ENCODE measurements around the gene HBA2.
"Not testable (repeated sequence)": the region's sequence is repeated elsewhere in the genome, so short reads cannot be mapped to it uniquely, and the experiment has no call there.

HBA2 gene

DNA sequence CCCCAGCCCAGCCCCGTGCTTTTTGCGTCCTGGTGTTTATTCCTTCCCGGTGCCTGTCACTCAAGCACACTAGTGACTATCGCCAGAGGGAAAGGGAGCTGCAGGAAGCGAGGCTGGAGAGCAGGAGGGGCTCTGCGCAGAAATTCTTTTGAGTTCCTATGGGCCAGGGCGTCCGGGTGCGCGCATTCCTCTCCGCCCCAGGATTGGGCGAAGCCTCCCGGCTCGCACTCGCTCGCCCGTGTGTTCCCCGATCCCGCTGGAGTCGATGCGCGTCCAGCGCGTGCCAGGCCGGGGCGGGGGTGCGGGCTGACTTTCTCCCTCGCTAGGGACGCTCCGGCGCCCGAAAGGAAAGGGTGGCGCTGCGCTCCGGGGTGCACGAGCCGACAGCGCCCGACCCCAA, 3.3 kb downstream of the HBA2 start:
- not testable (repeated sequence) for DNase-seq

GRCh38 chr16:176477-177382, 4.1 kb downstream of the HBA2 start, which contains the start of gene HBA1:
Gene HBA1, plus strand, starts transcription at chr16:176680. Its CDS starts 37 bp downstream, at chr16:176717.
- not testable (repeated sequence) for DNase-seq

- no peak for DNase-seq
Measured at GRCh38 chr16:177394-177822, 4.7 kb downstream of the HBA2 start.

GRCh38 chr16:177981-178667, 5.4 kb downstream of the HBA2 start:
- DNase-seq: no peak

DNA sequence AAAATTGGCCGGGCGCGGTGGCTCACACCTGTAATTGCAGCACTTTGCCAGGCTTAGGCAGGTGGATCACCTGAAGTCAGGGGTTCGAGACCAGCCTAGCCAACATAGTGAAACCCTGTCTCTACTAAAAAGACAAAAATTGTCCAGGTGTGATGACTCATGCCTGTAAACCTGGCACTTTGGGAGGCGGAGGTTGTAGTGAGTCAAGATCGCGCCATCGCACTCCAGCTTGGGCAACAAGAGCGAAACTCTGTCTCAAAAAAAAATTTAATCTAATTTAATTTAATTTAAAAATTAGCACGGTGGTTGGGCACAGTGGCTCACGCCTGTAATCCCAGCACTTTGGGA, 6.0 kb downstream of the HBA2 start:
- no peak for DNase-seq

DNA sequence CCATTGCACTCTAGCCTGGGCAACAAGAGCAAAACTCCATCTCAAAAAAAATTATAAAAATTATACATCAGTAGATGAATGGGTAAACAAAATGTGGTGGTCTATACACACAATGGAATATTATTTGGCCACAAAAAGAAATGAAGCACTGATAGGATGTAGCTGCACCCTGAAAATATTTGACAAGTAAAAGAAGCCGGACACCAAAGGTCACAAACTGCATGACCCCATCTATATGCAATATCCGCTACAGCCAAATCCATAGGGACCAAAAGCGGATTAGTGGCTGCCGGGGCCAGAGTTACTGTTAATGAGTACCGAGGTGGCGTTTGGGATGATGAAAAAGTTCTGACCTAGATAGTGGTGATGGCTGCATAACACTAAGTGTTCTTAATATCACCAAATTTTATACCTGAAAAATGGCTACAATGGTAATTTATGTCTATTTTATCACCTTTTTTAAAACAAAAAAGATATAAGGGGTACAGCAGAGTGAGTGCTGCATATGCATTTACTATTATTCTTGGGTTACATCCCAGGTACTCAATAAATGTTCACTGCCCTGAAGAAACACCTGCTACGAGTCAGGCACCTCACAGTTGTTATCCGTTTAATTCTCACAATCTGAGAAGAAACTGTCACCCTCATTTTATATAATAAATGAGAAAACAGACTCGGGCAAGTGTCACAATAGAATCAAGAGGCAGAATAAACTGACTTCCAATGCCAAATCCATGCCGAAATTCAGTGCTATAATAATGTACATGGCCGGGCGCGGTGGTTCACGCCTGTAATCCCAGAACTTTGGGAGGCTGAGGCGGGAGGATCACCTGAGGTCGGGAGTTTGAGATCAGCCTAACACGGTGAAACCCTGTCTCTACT, 6.8 kb downstream of the HBA2 start:
- no peak for DNase-seq

DNA sequence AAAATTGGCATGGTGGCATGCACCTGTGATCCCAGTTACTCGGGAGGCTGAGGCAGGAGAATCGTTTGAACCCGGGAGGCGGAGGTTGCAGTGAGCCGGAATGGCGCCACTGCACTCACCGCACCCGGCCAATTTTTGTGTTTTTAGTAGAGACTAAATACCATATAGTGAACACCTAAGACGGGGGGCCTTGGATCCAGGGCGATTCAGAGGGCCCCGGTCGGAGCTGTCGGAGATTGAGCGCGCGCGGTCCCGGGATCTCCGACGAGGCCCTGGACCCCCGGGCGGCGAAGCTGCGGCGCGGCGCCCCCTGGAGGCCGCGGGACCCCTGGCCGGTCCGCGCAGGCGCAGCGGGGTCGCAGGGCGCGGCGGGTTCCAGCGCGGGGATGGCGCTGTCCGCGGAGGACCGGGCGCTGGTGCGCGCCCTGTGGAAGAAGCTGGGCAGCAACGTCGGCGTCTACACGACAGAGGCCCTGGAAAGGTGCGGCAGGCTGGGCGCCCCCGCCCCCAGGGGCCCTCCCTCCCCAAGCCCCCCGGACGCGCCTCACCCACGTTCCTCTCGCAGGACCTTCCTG, 7.5 kb downstream of the HBA2 start, which contains the start of gene HBQ1:
TSS of gene HBQ1 (plus strand) at position 359 of the 575 bp plus-strand sequence. CDS start at position 387, 28 bp downstream.
- peak; percentile 35 for DNase-seq

- peak; percentile 80 for DNase-seq
Measured at GRCh38 chr16:180681-181564, 8.2 kb downstream of the HBA2 start.

DNA sequence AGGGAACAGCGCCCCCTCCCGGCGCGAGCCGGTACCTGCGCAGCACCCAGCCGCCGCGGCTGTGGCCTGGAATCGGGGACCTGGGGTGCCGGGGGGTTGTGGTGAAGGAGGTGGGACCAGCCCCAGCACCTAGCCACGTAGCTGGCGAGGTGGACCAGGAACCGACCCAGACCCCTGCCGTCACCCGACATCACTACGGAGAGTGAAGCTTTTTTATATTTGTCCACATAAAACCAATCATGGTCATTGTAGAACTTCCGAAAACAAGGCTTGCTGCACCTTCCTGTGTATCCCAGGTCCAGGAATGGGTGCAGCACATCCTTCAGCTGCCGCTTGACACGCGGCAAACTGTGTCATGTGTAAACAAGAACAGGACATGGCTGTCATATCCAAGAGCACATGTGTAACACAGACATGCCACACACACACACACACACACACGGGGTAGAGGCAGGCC, 8.9 kb downstream of the HBA2 start:
- no peak for DNase-seq

- DNase-seq: no peak
Measured at GRCh38 chr16:183005-183404, 10.3 kb downstream of the HBA2 start.

DNA sequence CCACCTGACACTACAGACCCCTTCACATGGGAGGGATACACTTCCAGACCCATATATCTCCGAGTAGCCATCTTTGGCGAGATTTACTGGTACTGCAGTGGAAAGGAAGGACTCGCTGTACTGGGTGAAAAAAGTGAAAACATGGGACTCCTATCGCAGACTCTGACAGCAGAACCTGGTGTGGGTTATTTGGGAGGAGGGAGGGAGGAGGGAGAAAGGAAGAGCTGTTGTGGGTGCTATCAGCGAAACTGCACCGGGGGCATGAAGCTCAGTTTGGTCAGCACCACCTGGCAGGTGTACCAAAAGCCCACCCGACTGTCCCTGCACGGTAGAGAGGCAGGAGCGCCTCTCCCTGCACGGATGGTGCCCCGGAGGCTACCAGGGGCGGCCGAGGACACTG, 12.5 kb downstream of the HBA2 start:
- no peak for DNase-seq

DNA sequence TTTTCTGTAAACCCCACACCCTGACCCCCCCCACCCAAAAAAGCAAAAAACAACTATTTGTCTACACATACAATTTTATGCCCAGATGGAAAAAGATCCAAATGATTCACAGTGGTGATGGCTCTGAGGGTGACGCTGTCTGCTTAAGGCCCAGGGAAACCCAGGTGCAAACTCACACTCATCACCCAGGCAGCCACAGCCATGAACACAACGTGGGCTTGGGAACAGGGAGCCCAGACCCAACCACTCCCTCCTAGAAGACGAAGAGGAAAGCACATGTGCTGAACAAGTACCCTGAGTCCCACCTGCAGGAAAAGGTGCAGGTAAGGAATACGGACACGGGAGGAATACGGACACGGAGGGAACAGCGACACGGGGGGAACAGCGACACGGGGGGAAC, 13.0 kb downstream of the HBA2 start:
- DNase-seq: no peak

GRCh38 chr16:187330-187729, 14.7 kb downstream of the HBA2 start:
- DNase-seq: no peak

DNA sequence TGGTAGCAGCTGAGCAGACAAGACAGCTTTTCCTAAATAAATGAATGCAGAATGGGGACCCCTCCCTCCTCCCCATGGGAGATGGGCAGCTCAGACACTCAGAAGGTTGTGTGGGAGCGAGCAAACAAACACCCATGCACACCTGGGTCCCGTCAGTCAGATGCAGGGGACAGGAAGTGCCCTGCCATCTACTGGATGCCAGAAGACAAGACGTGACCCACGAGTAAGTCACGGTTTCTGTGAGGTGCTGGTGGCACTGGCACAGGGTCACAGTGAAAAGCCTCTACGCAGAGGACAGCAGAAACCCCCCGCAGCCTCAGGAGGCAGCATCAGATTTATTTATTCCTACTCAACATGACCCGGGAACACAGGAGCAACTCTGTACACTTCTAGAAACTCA, 16.0 kb downstream of the HBA2 start:
- DNase-seq: no peak

DNA sequence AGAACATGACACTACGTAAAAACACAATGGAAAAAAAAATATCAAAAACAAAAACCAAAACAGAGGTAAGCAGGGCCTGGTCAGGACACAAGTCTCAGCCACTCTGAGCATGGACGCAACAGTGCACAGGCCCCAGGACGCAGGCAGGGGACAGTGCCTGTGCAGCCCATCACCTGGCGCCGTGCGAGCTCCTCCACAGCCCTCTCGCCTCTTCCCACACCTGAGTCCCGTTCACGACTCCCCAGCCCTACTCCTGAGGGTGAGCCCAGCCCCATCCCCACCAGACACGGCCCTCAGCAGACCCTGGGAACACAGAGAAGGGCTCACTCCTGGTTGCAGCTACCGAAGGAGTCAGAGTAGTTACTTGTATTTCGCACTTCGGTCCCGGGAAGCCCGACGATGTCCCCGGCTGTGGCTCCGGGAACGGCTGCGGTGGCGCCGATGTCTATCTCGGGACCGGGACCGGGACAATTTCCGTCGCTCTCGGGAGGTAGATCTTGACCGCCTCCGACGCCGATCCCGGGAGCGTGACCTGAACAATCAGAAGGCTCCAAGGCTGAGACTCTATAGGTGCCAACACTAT, 17.0 kb downstream of the HBA2 start:
- DNase-seq: no peak

DNA sequence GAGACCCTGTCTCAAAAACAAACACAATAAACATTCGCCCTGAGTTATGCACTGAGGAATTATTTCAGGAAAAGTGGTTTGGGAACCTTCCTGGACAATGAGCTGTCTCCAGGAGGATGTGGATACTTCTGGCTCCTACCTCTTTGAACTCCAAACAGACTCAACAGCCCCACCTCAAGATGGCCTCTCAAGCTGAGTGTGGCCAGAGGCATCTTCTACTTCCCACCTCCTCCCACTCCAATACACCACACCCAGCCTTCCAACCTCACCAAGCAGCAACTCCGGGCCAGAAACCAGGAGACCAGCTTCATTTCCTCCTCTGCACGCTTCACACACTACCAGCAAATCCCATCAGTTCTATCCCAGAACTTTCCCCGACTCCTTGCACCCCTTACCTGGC, 19.2 kb downstream of the HBA2 start:
- DNase-seq: no peak

- DNase-seq: no peak
Measured at GRCh38 chr16:192686-193085, 20.0 kb downstream of the HBA2 start.

GRCh38 chr16:193441-193840, 20.8 kb downstream of the HBA2 start:
- DNase-seq: no peak

DNA sequence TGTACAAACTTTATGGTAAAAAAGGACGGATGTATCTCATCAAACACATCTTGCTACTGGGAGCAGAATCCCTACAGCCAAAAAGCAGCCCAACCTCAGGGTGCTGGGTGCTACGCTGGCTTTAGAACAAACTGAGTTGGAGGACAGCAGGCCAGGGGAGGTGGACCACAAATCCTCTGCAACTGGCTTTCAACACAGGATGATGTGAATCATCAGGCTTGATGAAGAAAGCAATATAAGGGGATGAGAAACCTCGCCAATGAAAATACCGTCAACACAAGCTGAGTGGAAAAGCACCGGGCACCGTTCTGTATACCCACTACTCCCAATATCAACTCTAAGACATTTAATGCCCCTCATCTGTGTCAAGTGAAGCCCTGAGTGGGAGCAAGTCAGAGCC, 21.8 kb downstream of the HBA2 start:
- no peak for DNase-seq

- DNase-seq: no peak
Measured at GRCh38 chr16:200388-200787, 27.7 kb downstream of the HBA2 start.

DNA sequence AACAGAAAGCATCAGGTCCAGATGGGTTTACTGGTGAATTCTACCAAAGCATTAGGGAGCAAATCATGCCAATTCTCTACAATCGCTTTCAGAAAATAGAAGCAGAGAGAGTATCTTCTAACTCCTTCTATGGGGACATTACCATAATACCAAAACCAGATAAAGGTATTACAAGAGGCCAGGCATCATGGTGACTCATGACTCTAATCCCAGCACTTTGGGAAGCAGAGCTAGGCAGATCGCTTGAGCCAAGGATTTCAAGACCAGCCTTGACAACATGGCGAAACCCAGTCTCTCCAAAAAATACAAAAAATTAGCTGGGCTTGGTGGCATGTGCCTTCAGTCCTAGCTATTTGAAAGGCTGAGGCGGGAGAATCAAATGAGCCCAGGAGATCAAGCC, 30.6 kb downstream of the HBA2 start:
- DNase-seq: no peak
